ENCODE measurements around the gene FNDC3B.

DNA sequence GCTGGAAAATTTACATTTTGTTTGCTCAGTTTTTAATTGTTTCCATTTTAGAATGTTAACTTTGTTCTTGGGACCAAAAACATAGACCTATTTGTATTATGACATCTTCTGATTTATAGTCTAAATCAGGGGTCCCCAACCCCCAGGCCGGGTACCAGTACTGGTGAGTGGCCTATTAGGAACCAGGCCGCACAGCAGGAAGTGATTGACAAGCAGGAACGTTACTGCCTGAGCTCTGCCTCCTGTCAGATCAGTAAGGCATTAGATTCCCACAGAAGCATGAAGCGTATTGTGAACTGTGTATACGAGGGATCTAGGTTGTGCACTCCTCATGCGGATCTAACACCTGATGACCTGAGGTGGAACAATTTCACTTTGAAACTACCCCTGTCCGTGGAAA, 357.0 kb downstream of the FNDC3B start:
- TF ChIP-seq CTCF (IDR thresholded peaks at IDR 0.05): no peak
- no peak for TF ChIP-seq EZH2 (IDR thresholded peaks at IDR 0.05; ENCODE audit: borderline replicate concordance, insufficient read depth, low read depth, low read length, poor library complexity, severe bottlenecking)

Measured in B cell (primary cell).